SU-DHL-6 (cell line): ENCODE measurements around the gene SLC12A2.

ENCODE experiments used
- H2AFZ ChIP-seq: fragments of 200-600 bp; sonication (generic); 2 replicates; pipeline ENCODE4 v1.6.1; 2014; ENCODE audit warnings: low read depth, mild to moderate bottlenecking, moderate library complexity, mixed read lengths, antibody characterized with exemption, low read length; ENCODE audit not compliant: severe bottlenecking
- H3F3A ChIP-seq: fragments of 200-600 bp; shearing (Covaris generic); 2 replicates; pipeline ENCODE4 v1.6.0; 2016; ENCODE audit warnings: antibody characterized with exemption, mild to moderate bottlenecking; ENCODE audit not compliant: insufficient read depth
- H3K27ac ChIP-seq: fragments of 200-600 bp; sonication (generic); 2 replicates; pipeline ENCODE4 v1.5.1; 2016; ENCODE audit warnings: low read depth, mild to moderate bottlenecking, low read length, moderate library complexity, mixed read lengths
- H3K27me3 ChIP-seq: fragments of 200-600 bp; sonication (generic), shearing (Covaris generic); 2 replicates; pipeline ENCODE4 v1.6.0; 2014; ENCODE audit warnings: mild to moderate bottlenecking, low read length
- H3K36me3 ChIP-seq: fragments of 200-600 bp; sonication (generic); 2 replicates; pipeline ENCODE4 v1.6.1; 2014; ENCODE audit warnings: mild to moderate bottlenecking, low read length, mixed read lengths
- H3K4me2 ChIP-seq: fragments of 300-600, 200-600 bp; shearing (Covaris generic), sonication (generic); 2 replicates; pipeline ENCODE4 v1.6.0; 2014; ENCODE audit warnings: low read length, low read depth, mild to moderate bottlenecking; ENCODE audit not compliant: poor library complexity, severe bottlenecking
- H3K4me3 ChIP-seq: fragments of 200-600 bp; sonication (generic); 2 replicates; pipeline ENCODE4 v1.5.1; 2014; ENCODE audit warnings: antibody characterized with exemption, low read length, mild to moderate bottlenecking, mixed read lengths; ENCODE audit not compliant: insufficient read depth, poor library complexity, severe bottlenecking
- H3K79me2 ChIP-seq: fragments of 200-600 bp; sonication (generic); 2 replicates; pipeline ENCODE4 v1.6.1; 2014; ENCODE audit warnings: mild to moderate bottlenecking, low read length, moderate library complexity; ENCODE audit not compliant: insufficient read depth
- H3K9ac ChIP-seq: fragments of 200-600 bp; sonication (generic); 2 replicates; pipeline ENCODE4 v1.7.0; 2014; ENCODE audit warnings: mild to moderate bottlenecking, low read length
- H3K9me2 ChIP-seq: fragments of 200-600 bp; sonication (generic); replicated peaks from 2 replicates; pipeline ENCODE4 v1.6.1; 2014; ENCODE audit warnings: low read length; ENCODE audit not compliant: insufficient read depth
- H3K9me3 ChIP-seq: fragments of 200-600 bp; sonication (generic); 2 replicates; pipeline ENCODE4 v1.6.1; 2014; ENCODE audit warnings: low read length, mixed read lengths; ENCODE audit not compliant: insufficient read depth
- H4K20me1 ChIP-seq: fragments of 200-600 bp; sonication (generic); 2 replicates; pipeline ENCODE4 v1.6.1; 2014; ENCODE audit warnings: low read depth, mild to moderate bottlenecking, antibody characterized with exemption, low read length, moderate library complexity, mixed read lengths
- EZH2phosphoT487 ChIP-seq: fragments of 200-600 bp; sonication (generic), shearing (Covaris generic); conservative IDR thresholded peaks from 2 replicates; pipeline ENCODE4 v1.6.1; 2018; ENCODE audit warnings: mild to moderate bottlenecking, antibody characterized with exemption, low read length, moderate library complexity, mixed read lengths
- TF ChIP-seq, protein P1 (sequence below): fragments of 200-600 bp; sonication (generic); IDR thresholded peaks from one replicate; pipeline ENCODE4 v1.5.1; 2017; ENCODE audit warnings: antibody characterized with exemption, mild to moderate bottlenecking, low read length, moderate library complexity; ENCODE audit not compliant: insufficient read depth, poor library complexity, severe bottlenecking

SLC12A2 gene

GRCh38 chr5:128202320-128202719 lies 118.8 kb downstream of the SLC12A2 start:
- no peak overlapping the region for H3K27ac ChIP-seq
- no peak overlapping the region for H3K4me3 ChIP-seq
- H3F3A ChIP-seq = no peaks in the 10 kb centered on the region
- no peaks in the 10 kb centered on the region for H3K27me3 ChIP-seq
- no peak for TF ChIP-seq EZH2phosphoT487
- TF ChIP-seq, protein P1, sequence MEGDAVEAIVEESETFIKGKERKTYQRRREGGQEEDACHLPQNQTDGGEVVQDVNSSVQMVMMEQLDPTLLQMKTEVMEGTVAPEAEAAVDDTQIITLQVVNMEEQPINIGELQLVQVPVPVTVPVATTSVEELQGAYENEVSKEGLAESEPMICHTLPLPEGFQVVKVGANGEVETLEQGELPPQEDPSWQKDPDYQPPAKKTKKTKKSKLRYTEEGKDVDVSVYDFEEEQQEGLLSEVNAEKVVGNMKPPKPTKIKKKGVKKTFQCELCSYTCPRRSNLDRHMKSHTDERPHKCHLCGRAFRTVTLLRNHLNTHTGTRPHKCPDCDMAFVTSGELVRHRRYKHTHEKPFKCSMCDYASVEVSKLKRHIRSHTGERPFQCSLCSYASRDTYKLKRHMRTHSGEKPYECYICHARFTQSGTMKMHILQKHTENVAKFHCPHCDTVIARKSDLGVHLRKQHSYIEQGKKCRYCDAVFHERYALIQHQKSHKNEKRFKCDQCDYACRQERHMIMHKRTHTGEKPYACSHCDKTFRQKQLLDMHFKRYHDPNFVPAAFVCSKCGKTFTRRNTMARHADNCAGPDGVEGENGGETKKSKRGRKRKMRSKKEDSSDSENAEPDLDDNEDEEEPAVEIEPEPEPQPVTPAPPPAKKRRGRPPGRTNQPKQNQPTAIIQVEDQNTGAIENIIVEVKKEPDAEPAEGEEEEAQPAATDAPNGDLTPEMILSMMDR = no peak
- no peak overlapping the region for H2AFZ ChIP-seq
- H3K9me3 ChIP-seq = no peaks in the 10 kb centered on the region
- H3K9me2 ChIP-seq = no peaks in the 10 kb centered on the region
- H3K4me2 ChIP-seq = no peak overlapping the region
- no peaks in the 10 kb centered on the region; the same call in 1 of the 2 replicates for H4K20me1 ChIP-seq
- H3K9ac ChIP-seq = no peak overlapping the region
- no peaks in the 10 kb centered on the region for H3K36me3 ChIP-seq
- no peaks in the 10 kb centered on the region for H3K79me2 ChIP-seq

DNA sequence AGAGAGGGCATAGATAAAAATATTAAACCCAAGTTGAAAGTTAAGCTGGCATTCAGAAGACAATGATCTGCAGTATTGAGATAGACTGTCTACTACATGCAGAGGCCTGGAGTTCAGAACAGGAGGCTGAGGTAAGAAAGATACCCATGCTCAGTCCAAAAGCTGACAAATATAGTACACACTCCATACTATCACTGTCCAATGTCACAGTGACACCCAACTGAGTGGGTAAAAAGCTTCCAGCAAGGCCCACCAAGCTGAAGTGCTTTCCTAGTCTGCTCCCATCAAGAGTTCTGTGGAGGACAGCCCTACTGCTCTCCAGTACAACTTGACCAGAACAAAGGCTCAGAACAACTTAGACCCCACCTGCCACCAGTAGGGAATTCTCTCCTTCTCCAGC lies 124.9 kb downstream of the SLC12A2 start:
- Histone ChIP-seq H3K4me2 (no peak overlapping the region), H3K9me2 (no peaks in the 10 kb centered on the region)

DNA sequence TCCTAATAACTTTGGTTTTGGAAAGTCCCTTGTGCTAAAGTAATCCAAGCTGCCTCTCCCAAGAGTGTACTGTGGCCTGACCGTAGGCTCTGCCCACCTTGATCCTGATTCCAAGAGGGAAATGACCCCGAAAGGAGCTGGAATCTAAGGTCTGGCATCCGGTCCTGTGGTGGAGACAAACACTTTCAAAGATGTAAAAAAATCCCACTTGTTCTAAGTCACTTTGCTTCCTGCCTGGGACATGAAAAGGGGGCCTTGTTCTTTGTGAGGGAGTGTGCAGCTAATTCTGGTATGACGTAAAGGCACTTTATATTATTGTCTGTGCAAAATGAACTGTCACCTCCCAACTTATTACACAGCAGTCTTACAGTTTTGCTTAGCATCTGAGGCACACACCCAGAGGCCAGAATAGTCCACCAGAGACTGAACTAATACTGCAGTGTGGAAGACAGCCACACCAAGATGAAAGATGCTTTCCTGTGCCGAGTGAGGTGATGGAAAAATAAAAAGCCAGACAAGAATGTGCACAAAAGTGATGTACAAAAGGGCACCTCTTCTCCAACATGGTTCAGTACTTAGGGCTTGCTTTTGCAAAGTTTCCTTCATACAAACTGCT lies 128.7 kb downstream of the SLC12A2 start:
- no peak overlapping the region for H3K4me3 ChIP-seq
- no peaks in the 10 kb centered on the region for H3K36me3 ChIP-seq
- H3F3A ChIP-seq = no peaks in the 10 kb centered on the region
- no peaks in the 10 kb centered on the region for H3K79me2 ChIP-seq
- no peak overlapping the region for H3K27ac ChIP-seq
- H2AFZ ChIP-seq = no peak overlapping the region
- H3K4me2 ChIP-seq = no peak overlapping the region
- no peaks in the 10 kb centered on the region for H3K9me2 ChIP-seq
- no peaks in the 10 kb centered on the region for H4K20me1 ChIP-seq
- no peaks in the 10 kb centered on the region for H3K27me3 ChIP-seq
- H3K9ac ChIP-seq = no peak overlapping the region
- H3K9me3 ChIP-seq = no peaks in the 10 kb centered on the region
- no peak for TF ChIP-seq EZH2phosphoT487
- TF ChIP-seq, protein P1 = no peak

More for the DNA sequence above, 124.9 kb downstream of the SLC12A2 start:
- Histone ChIP-seq H3F3A (no peaks in the 10 kb centered on the region), H3K4me3 (no peak overlapping the region), H3K27ac (no peak overlapping the region), H3K79me2 (no peaks in the 10 kb centered on the region), H2AFZ (no peak overlapping the region), H4K20me1 (no peaks in the 10 kb centered on the region), H3K27me3 (no peaks in the 10 kb centered on the region), H3K9ac (no peak overlapping the region), H3K9me3 (no peaks in the 10 kb centered on the region), H3K36me3 (no peaks in the 10 kb centered on the region)
- no peak for TF ChIP-seq EZH2phosphoT487
- TF ChIP-seq, protein P1 = no peak
